Measurements from ENCODE around the gene ZNF674. TPM values are rescaled to one million over a fixed set of nuclear protein-coding genes. Genes with fewer than 3 reads are reported as not detected.
"Not testable (repeated sequence)": the region's sequence is repeated elsewhere in the genome, so short reads cannot be mapped to it uniquely, and the experiment has no call there.

The ZNF674 gene
- polyA plus RNA-seq, 2 of the 4 experiments (the other 2 are of a cell fraction) = 2.6 to 6.3 TPM

- no peak for TF ChIP-seq CTCF (IDR thresholded peaks at IDR 0.05)
Observed at GRCh38 chrX:46485897-46486296, 59.3 kb downstream of the ZNF674 start (continued).

GRCh38 chrX:46478634-46479033 is 66.6 kb downstream of the ZNF674 start:
- POLR2A ChIA-PET; CTCF ChIA-PET; H3K4me1 ChIP-seq; DNase-seq (ENCODE audit: low read depth in 1 of 2, low spot score in 1 of 2); H3K27ac ChIP-seq; FAIRE-seq; ATAC-seq; H3K4me3 ChIP-seq; H3K4me2 ChIP-seq: not testable (repeated sequence)
- H3K9me3 ChIP-seq = peaks cover 33% of the 10 kb centered on the region
- 55% methylated on average over 2 of the region's 2 CpGs for WGBS (ENCODE audit: missing lambda C conversion rate)

- DNase-seq (ENCODE audit: low read depth in 1 of 2, low spot score in 1 of 2) (no peak), FAIRE-seq (no peak), ATAC-seq (no peak)
- ChIA-PET CTCF (no interaction called here), POLR2A (no interaction called here)
- Histone ChIP-seq H3K27ac (no peak overlapping the region), H3K4me1 (no peaks in the 10 kb centered on the region), H3K9me3 (peaks cover 41% of the 10 kb centered on the region), H3K4me3 (no peak overlapping the region), H3K4me2 (no peak overlapping the region)
- TF ChIP-seq HDAC2 (IDR thresholded peaks at IDR 0.05) (no peak), ZC3H11A (IDR thresholded peaks at IDR 0.05) (no peak), GATA3 (IDR thresholded peaks at IDR 0.05; ENCODE audit: borderline replicate concordance) (no peak), FOSB (CRISPR knock-in tag; IDR thresholded peaks at IDR 0.05) (no peak)
- 77% methylated on average over 2 of the region's 2 CpGs for WGBS (ENCODE audit: missing lambda C conversion rate)
Observed at GRCh38 chrX:46477435-46477834, 67.8 kb downstream of the ZNF674 start.

- FAIRE-seq = no peak
- Histone ChIP-seq H3K4me3 (no peak overlapping the region), H3K4me1 (no peaks in the 10 kb centered on the region), H3K9me3 (peaks cover 29% of the 10 kb centered on the region; the same call in 2 of the 3 replicates), H3K27ac (no peak overlapping the region), H3K4me2 (no peak overlapping the region)
- DNase-seq (ENCODE audit: low read depth in 1 of 2, low spot score in 1 of 2) = no peak
- TF ChIP-seq SREBF2 (IDR thresholded peaks at IDR 0.05) = no peak
- no peak for TF ChIP-seq RAD21 (conservative IDR thresholded peaks at IDR 0.05 in 1 of 2, IDR thresholded peaks at IDR 0.05 in 1 of 2)
- TF ChIP-seq CEBPB (IDR thresholded peaks at IDR 0.05) = no peak
- no peak for TF ChIP-seq E2F6 (IDR thresholded peaks at IDR 0.05; ENCODE audit: borderline replicate concordance, low read depth)
- TF ChIP-seq MAZ (IDR thresholded peaks at IDR 0.05; ENCODE audit: borderline replicate concordance, low read depth, low read length) = no peak
- no peak for TF ChIP-seq USF2 (IDR thresholded peaks at IDR 0.05)
- no peak for TF ChIP-seq RCOR1 (IDR thresholded peaks at IDR 0.05; ENCODE audit: low read depth, low read length)
- ChIA-PET POLR2A (no interaction called here), CTCF (no interaction called here)
- ATAC-seq = no peak
- 92% methylated on average over 1 of the region's 1 CpG for WGBS (ENCODE audit: missing lambda C conversion rate)
Observed at GRCh38 chrX:46465203-46465602, 80.0 kb downstream of the ZNF674 start.

- POLR2A ChIA-PET = no interaction called here
- TF ChIP-seq HES2 (IDR thresholded peaks at IDR 0.05) = no peak
- TF ChIP-seq TFCP2L1 (CRISPR knock-in tag; IDR thresholded peaks at IDR 0.05) = no peak
- TF ChIP-seq SREBF2 (IDR thresholded peaks at IDR 0.05) = no peak
- no peak for TF ChIP-seq ATOH8 (CRISPR knock-in tag; IDR thresholded peaks at IDR 0.05; ENCODE audit: low read depth)
- TF ChIP-seq TP53 (CRISPR knock-in tag; IDR thresholded peaks at IDR 0.05) = no peak
- TF ChIP-seq HOXB5 (CRISPR knock-in tag; IDR thresholded peaks at IDR 0.05) = no peak
- TF ChIP-seq MAZ (IDR thresholded peaks at IDR 0.05; ENCODE audit: borderline replicate concordance, low read depth, low read length) = no peak
- no peak for TF ChIP-seq HDAC2 (IDR thresholded peaks at IDR 0.05)
- TF ChIP-seq PHF8 (IDR thresholded peaks at IDR 0.05; ENCODE audit: borderline replicate concordance, low read depth) = no peak
- no peak for TF ChIP-seq HOXB13 (CRISPR knock-in tag; IDR thresholded peaks at IDR 0.05; ENCODE audit: low read depth)
- TF ChIP-seq CBX8 (IDR thresholded peaks at IDR 0.05) = no peak
- no peak for TF ChIP-seq NR3C1 (IDR thresholded peaks at IDR 0.05)
- DNase-seq (ENCODE audit: low read depth in 1 of 2, low spot score in 1 of 2) (no peak), ATAC-seq (no peak), FAIRE-seq (no peak)
- H3K4me1 ChIP-seq = no peaks in the 10 kb centered on the region
- H3K9me3 ChIP-seq = peaks cover 16% of the 10 kb centered on the region; the same call in 2 of the 3 replicates
- no peak overlapping the region for H3K4me3 ChIP-seq
- CTCF ChIA-PET = no interaction called here
- no peak overlapping the region for H3K27ac ChIP-seq
- H3K4me2 ChIP-seq = no peak overlapping the region
- WGBS (ENCODE audit: missing lambda C conversion rate) = 62% methylated on average over 3 of the region's 3 CpGs
Observed at GRCh38 chrX:46463682-46464081, 81.5 kb downstream of the ZNF674 start.
